ENCODE results near the gene RHOH. TPM values are rescaled to one million over a fixed set of nuclear protein-coding genes. Genes with fewer than 3 reads are reported as not detected.
A peak's percentile ranks its signal among the peaks of the same experiment; 100 is the strongest.

RHOH gene
- total RNA-seq, 6 experiments from 2014 or later = not detected

DNA sequence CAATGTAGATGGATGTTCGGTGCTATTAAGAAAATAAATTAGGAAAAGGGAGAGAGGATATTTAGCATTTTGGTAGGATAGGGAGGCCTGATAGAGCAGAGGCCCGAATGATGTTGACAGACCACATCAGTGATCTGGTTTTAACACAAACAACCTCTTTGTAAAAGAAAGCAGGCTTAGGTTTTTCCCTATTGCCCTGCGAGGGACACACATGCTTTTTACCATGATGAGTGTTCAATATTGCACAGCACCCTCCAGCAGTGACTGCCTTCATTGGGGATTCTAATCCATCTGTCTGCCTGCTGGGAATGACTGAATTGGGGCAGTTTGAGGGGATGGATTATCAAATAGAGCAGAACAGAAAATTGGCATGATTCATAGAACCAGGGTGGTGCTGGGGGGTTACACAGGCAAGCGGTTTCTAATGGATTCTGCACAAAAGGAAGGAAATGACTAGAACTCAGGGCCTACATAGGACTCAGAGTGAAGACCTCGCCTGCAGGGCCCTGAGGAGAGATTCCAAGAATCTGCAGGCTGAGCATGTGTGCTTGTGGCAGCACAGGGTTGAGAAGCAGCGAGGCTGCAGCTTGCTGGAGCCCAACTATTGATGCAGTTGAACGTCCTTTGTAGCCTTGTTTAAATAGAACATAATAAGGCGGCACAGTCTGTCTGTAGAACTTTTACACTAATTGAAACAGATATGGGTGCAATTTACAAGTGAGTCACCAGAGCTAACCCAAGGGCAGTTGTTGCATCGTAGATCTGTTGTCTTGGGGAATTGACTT lies 58.0 kb downstream of the RHOH start:
- Mint-ChIP-seq H3K27ac (peak overlapping the region; percentile 92), H3K4me3 (peak overlapping the region; percentile 72), H3K9me3 (no peaks in the 10 kb centered on the region), H3K36me3 (ENCODE audit: low read depth) (0 out of 2 replicates have a peak, but pooled peaks cover 4% of the 10 kb centered on the region), H3K4me1 (ENCODE audit: low read depth) (peaks cover 46% of the 10 kb centered on the region), H3K27me3 (ENCODE audit: insufficient read depth) (peaks cover 6% of the 10 kb centered on the region)
- no peak; the same call in 1 of the 2 replicates for TF ChIP-seq CTCF (IDR thresholded peaks at IDR 0.05)
- peak; percentile 78 for DNase-seq

GRCh38 chr4:40255393-40256281 lies 58.8 kb downstream of the RHOH start:
- no peak for TF ChIP-seq CTCF (IDR thresholded peaks at IDR 0.05)
- Mint-ChIP-seq H3K4me3 (peak overlapping the region; percentile 72), H3K4me1 (ENCODE audit: low read depth) (peaks cover 46% of the 10 kb centered on the region), H3K27me3 (ENCODE audit: insufficient read depth) (peaks cover 10% of the 10 kb centered on the region), H3K27ac (peak overlapping the region; percentile 92), H3K36me3 (ENCODE audit: low read depth) (0 out of 2 replicates have a peak, but pooled peaks cover 4% of the 10 kb centered on the region), H3K9me3 (no peaks in the 10 kb centered on the region)
- peak; percentile 99 for DNase-seq

- Mint-ChIP-seq H3K27ac (peak overlapping the region; percentile 92), H3K9me3 (no peaks in the 10 kb centered on the region), H3K27me3 (ENCODE audit: insufficient read depth) (peaks cover 10% of the 10 kb centered on the region), H3K4me1 (ENCODE audit: low read depth) (peaks cover 43% of the 10 kb centered on the region), H3K36me3 (ENCODE audit: low read depth) (0 out of 2 replicates have a peak, but pooled peaks cover 3% of the 10 kb centered on the region), H3K4me3 (peak overlapping the region; percentile 40)
- no peak for DNase-seq
- TF ChIP-seq CTCF (IDR thresholded peaks at IDR 0.05) = no peak
Observed at GRCh38 chr4:40256329-40256728, 59.5 kb downstream of the RHOH start.

- Mint-ChIP-seq H3K27me3 (ENCODE audit: insufficient read depth) (peaks cover 10% of the 10 kb centered on the region), H3K9me3 (no peaks in the 10 kb centered on the region), H3K4me1 (ENCODE audit: low read depth) (peaks cover 38% of the 10 kb centered on the region), H3K27ac (peak overlapping the region; percentile 92), H3K36me3 (ENCODE audit: low read depth) (no peaks in the 10 kb centered on the region), H3K4me3 (no peak overlapping the region; the same call in 1 of the 2 replicates)
- DNase-seq = no peak
- no peak for TF ChIP-seq CTCF (IDR thresholded peaks at IDR 0.05)
Observed at GRCh38 chr4:40256817-40257216, 60.0 kb downstream of the RHOH start.

GRCh38 chr4:40258627-40259026 lies 61.8 kb downstream of the RHOH start:
- H3K36me3 Mint-ChIP-seq (ENCODE audit: low read depth) = no peaks in the 10 kb centered on the region
- no peak for DNase-seq
- H3K9me3 Mint-ChIP-seq = no peaks in the 10 kb centered on the region
- H3K27ac Mint-ChIP-seq = no peak overlapping the region
- H3K4me1 Mint-ChIP-seq (ENCODE audit: low read depth) = peaks cover 35% of the 10 kb centered on the region
- no peak overlapping the region for H3K4me3 Mint-ChIP-seq
- TF ChIP-seq CTCF (IDR thresholded peaks at IDR 0.05) = no peak
- peaks cover 18% of the 10 kb centered on the region for H3K27me3 Mint-ChIP-seq (ENCODE audit: insufficient read depth)
